GM21447 (cell line): ENCODE measurements around the gene NPHP4.
"Not testable (repeated sequence)": the region's sequence is repeated elsewhere in the genome, so short reads cannot be mapped to it uniquely, and the experiment has no call there.

Source experiments
- ATAC-seq: cut with Tn5 transposase; IDR thresholded peaks from one replicate; pipeline ENCODE4 v1.9.1; 2021; ENCODE audit not compliant: unreplicated experiment

Gene NPHP4

DNA sequence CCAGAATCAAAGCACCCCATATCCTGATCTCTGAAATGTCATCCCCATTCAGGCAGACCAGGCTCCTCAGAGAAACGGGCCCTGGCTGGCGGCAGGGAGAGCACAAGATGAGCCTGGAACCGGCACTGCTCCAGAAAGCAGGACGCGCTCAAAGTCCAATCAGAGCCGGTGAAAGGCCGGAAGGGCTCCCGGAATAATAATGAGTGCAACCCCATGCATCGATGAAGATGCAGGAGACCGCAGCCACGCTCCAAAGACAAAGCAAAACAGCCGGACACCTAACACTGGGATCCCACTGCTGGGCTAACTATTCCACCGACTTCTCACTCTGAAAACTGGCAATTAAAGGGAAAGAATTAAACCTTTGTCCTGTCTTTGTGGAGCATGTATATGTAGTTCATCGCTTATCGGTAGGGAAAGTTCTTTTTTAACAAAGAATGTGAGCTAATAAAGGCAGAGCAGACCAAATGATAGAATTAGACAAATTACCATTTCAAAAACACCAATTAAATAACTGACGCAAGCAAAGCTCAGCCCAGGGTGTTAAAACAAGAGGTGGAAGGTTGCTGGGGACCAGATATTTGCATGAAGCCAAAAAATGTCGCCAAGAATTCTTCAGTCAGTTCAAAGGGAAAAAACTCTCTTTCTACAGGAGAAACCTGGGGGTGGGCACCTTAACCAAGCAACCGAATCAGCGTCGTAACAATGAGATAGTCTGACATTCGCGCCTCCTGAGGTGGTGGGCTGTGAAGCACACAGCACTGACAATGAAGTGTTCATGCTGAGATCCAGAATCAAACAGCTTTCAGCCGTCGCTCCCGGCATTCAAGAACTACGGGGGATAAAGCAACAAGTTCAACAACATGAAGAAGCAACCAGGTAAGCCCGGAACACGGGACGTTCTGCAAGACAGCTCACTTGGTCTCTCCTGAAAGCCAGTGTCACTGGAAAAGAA is 95.2 kb downstream of the NPHP4 start:
- ATAC-seq = no peak

DNA sequence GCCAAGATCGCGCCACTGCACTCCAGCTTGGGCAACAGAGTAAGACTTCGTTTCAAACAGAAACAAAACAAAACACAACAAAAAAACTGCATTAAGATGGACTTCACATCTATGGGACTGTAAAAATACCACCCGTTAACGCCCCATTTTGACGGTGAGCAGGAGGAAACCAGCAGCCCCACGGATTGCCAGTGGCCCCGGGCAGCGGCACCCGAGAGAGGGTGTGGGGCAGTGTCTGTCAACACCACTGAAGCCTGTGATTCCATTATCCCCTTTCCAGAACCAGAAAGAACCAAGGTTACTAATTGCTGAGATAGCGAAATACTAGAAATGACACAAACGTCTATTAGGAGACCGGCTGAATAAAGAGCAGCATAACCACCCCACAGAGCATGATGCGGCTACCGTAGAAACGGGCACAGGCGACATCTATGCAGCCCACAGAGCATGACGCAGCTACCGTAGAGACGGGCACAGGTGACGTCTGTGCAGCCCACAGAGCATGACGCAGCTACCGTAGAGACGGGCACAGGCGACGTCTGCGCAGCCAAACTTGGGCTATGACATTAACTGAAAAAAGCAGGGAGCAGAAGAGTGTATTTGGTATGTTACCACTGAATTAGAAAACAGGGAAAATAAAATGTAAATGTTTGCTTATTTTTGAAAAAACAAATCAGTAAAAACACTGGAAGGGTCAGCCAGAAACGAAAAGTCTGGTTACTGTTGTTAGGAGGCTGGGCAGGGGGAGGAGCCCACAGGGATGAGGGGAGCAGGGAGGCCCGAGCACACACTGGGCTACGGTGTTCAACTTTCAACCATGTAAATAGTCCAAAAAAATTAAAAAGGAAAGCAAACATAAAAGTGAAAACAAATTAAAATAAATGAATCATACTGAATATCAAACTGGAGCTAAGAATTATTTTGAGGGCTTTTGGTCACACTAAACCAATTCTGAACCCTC is 96.5 kb downstream of the NPHP4 start:
- no peak for ATAC-seq

DNA sequence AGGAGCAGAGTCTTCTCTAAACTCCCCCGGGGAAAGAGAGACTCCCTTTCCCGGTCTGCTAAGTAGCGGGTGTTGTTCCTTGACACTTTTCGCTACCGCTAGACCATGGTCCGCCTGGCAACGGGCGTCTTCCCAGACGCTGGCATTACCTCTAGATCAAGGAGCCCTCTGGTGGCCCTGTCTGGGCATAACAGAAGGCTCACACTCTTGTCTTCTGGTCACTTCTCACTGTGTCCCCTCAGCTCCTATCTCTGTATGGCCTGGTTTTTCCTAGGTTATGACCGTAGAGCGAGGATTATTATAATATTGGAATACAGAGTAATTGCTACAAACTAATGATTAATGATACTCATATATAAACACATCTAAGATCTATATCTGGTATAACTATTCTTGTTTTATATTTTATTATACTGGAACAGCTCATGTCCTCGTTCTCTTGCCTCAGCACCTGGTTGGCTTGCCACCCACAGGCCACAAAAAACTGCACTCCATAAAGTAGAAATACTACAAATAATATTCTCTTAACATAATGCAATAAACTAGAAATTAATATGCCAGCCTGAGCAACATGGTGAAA is 98.4 kb downstream of the NPHP4 start:
- not testable (repeated sequence) for ATAC-seq

DNA sequence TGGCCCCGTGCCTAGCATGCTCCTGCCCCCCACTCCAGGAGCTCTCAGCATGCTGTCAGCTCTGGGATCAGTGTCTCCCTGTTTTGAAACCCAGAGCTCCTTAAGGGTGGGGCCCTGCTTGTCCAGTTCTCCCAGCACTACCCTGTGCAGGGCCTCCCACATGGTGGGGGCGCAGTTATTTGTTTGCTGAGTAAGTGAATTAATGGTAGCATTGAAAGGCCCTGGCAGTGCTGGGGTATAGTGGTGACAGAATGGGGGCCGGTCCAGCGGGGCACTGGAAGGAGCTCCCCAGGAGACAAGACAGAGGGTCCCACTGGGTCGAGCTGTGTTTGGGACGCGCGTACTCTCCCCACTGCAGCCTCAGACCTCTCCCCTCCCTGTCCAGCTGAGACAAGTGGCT is 99.9 kb downstream of the NPHP4 start:
- no peak for ATAC-seq

DNA sequence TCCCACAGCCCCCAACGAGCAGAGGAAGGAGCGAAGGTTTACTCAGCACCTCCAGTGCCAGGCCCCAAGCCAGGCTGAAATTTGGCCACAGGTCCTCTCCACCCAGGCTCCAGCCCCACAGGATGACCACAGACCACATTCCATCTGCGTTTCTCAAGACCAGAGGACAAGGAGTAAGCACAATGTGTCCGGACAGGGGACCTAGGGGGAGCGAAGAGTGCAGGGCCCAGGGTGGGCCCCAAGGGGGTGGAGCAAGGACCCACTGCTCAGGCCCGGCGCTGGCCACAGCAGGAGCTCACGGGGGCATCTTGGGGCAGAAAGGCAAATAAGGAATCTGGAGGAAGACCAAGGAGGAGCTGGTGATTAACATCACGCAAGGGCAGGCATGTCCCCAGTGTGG is 100.5 kb downstream of the NPHP4 start:
- ATAC-seq = no peak

DNA sequence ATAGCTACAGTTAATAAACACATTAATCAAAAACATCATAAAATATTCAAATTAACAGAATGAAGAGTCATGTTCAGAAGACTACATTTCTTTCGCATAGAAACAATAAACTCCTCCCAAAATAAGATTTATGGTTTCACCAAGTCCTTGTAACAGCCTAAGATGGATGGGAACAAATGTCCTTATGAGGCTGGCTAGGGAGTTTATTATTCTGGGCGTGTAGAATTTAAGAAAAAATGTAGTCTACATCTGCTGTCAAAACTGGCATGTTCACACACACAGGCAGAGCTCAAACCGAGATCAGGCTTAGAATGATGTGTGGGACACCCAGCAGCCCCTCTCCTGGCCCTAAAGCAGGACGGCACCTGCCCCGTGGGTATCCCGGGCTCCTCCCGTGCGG is 101.1 kb downstream of the NPHP4 start:
- ATAC-seq = no peak

DNA sequence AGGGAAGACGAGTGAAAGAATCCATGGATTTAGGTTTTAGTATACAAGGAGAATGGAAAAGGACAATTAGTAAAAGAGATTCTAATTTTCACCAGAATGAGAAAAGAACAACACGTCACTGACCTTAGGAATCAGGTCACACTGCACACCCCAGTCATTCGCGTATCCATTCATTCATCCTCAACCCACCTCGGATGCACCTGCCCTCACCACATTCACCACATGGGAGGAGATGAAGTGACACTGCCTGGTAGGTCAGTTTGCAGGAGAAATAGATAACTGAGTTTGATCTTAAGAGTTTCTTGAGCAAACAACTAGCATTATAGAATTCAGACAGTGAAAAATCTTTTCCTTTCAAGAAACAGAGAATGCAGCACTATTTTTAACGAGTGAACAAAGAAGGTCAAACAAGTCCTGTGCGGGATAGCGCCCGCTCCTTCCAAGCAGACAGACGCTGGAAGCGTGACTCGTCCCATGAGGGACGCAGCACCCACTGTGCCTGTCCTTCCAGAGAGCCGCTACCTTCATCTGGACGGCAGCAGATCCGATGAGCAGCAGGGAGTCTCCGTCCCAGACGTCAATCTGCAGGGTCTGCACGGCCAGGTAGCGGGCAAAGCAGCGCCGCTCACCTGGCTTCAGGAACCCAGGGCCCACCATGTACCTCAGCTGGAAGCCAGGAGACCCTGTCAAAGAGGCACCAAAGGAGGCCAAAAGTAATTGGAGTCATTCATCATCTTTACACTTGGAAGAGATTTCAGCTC is 101.7 kb downstream of the NPHP4 start:
- no peak for ATAC-seq

DNA sequence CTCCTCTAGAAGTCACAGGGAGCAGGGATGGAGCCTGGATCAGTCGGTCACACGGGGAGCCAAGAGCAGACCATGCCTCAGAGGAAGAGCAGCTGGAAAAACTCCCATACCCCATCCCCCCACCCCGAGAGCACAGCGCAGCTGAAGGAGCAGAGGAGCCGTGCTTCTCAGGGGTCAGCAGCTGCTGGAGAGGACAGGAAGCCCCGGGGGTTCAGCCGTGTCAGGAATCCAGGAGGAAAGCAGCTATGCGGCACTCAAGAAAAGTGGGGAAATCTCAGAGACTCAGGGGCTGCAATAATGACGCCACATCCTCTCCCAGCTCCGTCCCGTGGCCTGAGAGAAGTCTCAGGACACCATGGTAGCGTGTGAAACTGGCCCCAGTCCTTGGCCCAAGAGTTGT is 102.3 kb downstream of the NPHP4 start:
- ATAC-seq = no peak

DNA sequence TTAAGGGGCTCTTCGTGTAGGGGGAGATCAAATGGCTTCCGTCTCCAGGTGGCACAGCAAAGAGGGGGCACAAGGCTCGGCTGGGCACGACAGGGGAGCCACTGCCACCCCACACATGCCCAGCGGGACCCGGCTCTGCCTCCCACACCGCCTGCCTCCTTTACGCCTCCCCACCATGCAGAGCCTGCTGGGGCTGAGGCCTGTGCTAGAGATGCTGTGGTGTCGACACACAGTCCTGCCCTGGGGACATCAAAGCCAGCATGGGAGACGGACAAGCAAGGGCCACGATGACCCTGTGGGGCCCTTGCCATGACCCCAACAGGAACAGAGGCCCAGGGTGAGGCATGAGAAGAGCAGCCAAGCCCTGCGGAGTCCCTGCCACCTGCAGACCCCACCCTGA is 102.8 kb downstream of the NPHP4 start:
- ATAC-seq = no peak

DNA sequence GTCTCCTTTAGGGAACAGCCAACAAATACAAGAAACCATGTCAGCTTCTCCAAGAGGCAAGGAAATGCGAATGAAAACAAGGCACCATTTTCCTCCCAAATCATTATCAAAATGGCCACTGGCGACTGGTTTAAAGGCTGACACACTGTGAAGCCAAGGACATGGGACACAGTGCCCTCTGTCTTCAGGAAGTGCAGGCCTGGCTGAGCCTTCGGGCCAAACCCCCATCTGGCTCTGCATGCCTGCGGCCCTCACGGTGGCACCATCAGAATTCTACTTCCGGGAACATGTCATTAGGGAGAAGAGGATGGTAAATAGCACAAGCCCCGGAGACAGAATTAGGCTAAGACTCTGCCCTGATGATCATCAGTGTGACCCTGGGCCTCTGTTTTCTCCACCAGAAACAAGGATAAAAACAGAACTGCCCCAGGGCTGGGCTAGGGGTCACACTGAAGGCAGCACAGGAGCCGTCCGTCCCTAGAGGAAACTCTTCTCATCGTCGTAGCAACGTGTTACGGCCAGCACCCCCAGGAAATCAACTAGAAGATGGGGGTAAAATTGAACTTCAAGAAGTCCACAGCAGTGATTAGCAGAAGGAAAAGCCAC is 103.5 kb downstream of the NPHP4 start:
- ATAC-seq = no peak

DNA sequence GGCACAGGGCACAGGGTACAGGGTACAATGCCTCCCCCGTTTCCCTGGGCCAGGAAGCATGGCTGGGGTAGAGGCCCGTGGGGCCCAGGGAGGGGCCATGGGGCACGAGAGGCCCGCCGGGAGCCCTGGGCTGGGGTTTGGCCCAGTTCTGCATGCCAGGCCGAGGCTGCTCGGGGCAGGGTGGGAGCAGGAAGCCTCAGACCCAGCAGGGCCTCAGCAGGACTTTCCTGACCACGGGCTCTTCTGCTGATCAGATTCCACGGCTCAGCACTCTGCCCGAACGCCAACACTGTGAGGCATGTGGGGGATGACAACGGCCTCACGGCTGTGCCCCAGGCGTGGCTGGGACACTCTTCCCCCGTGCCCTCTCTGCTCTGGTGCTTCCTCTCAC is 104.3 kb downstream of the NPHP4 start:
- ATAC-seq = no peak

DNA sequence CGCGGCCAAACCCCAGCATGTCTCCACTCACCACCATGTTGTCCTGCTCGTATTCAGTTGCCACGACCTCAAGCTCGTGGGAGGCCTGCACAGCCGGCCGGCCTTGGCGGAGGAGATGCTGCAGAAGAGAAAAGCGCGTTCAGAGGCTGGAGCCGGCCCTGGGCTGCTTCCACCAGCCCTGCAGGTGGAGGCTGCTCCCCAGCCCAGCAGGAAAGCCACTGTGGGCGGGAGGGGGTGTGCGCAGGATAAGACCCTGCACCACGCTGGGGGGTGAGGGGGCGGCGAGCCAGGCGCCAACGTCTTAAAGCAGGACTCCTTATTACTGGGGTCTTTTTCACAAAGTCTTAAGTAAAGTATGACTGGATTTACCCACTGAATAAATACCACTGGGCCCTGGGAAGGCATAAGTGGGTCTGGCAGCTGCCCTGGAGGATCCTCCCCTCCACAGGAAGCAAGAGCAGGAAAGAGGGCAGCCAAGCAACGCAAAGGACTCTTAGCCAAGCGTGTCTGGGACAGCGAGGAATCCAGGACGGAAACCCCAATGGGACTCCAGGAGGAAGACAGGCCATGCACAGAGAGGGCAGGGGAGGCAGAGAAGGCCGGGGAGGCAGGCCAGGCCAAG is 104.8 kb downstream of the NPHP4 start:
- ATAC-seq = no peak

DNA sequence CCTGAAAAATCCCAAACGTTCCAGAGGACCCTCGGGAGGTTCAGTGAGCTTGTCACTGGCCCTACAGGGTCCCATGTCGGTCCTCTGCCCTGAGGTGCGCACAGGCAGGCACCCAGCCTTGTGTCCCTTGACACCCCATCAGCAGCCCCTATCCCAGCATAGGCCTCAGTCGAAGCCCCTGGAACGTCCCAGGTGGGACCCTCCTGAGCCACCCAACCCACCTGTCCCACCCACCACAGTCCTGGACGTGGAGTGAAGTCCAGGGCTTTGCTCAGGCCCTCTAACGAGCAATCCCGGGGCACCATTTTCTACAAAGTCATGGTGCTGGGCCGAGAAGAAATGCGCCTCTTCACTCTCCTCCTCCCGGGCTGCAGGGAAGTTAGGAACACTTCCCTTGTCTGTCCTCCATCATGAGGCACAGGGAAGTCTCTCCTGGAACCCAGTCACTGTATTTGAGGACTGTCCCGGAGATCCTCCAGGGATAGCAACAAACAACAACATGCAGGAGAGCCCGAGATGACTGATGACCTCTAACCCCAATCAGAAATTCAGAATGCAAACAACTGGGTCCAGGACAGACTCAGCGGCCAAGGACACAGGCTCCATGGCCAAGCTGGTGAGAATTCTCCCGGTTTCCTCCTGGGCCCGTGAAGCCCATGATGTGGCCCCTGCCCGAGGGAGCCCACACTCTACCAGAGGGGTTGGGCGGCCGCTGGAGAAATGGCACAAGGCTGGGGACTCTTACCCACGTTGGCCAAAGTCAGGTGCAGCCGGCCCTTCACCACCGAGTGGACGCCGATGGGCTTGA is 105.5 kb downstream of the NPHP4 start:
- ATAC-seq = no peak

DNA sequence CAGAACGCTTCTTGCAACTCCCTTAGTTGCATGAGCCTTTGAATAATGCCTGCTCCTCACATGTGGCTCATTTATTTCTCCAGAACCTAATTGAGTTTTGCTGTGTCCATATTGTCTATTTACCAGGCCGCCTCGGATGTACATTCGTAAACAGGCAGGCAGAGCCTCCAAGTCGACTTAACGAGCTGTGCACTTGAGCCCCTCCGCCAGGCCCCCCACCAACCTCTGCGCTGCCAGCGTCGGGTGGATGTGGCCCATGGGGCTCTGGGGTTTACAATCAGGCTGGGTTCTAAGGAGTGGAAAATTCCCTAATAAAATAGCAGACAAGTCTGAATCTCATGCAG is 106.1 kb downstream of the NPHP4 start:
- ATAC-seq = no peak

DNA sequence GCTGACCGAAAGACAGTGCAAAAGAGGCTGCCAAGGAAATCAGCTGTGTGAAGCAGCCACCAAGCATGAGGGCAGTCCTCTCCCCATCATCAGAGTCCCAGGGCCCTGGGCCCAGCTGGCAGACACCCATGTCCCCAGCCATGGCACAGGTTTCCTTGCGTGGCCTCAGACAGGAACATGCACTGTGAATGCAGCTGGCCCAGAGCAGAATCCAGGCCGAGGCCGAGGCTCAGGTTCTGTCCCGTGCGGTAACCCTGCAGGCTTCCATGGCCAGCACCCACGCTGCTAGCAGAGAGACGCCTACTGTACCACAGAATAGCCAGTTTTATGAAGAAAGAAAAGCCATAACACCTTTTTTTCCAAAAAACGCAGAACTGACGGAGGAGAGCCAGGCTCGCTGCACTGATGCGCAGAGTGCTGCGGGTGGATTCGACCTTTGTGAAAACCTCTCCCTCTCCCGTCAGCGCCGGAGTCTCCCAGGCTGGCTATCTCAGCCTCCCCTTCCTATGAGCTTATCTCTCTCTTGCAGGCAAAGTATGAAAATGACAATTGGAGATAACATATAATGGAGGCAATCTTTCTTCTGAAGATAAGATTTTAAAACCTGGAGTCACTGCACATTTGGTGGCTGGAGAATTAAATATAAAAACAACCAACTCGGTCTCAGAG is 106.6 kb downstream of the NPHP4 start:
- ATAC-seq = no peak

DNA sequence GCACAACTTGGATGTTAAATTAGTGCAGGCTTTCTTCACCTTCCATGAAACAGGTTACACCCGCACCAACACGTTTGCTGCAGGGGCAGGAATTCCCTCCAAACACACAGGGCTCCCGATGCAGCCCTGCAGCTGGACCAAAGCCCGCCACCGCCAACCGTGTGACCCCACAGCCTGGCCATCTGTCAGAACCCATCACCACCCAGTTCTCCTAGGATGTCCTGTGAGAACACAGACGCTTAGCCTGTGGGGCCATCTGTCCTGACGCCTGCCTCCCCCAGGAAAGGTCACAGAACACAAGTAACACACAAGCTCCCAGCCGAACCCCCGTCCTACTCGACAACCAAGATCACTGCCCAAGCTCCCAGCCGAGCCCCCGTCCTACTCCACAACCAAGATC is 108.1 kb downstream of the NPHP4 start:
- no peak for ATAC-seq

DNA sequence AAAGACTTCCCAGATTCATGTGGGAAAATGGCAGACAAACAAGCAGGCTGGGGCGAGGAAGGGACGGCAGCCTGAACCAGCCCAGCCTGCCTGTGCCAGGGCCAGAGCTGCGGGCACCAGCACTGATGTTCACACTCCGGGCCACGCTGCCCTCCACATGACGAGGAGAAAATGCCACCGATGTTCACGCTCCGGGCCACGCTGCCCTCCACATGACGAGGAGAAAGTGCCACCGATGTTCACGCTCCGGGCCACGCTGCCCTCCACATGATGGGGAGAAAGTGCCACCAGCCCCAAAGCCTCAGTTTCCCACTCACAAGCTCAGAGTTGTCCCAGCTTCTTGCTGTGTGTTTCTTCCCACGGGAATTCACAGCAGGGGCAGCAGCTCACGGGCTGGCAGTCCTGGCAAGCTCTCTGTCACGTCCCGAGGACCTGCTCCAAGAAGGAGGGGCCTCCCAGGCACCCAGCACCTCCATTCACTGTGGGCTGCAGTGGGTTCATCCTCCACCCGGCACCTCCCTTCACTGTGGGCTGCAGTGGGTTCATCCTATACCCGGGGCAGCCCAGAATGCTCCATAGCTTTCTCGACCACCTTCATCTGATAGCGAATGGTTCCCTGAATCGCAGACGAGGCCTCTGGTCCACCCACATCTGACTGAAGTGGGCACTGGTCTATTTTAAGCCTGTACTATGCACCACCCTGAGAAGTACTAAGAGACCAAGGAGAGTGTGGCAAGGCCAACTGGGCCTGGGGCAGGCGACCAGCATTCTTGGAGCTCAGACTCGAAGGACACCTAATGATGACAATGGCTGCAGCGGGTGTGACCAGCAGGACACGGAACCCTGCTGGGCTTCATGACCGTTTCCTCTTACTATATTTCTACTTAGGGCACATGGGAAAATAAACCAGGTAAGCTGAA is 108.8 kb downstream of the NPHP4 start:
- ATAC-seq = no peak
